Measurements from ENCODE around the gene TNS3.

The TNS3 gene

GRCh38 chr7:47416492-47417480 lies 165.1 kb downstream of the TNS3 start:
- no peak overlapping the region for H2BK15ac ChIP-seq (ENCODE audit: low read depth, poor library complexity, severe bottlenecking)
- H3K23ac ChIP-seq (ENCODE audit: low read length in 2 of 2) = peak overlapping the region in 1 of 2 experiments; percentile 36
- peaks cover 4% of the 10 kb centered on the region for H3K9me3 ChIP-seq (ENCODE audit: control insufficient read depth, low read length)
- H2AK5ac ChIP-seq (ENCODE audit: low read length, severe bottlenecking) = no peak overlapping the region
- no peak overlapping the region for H4K8ac ChIP-seq (ENCODE audit: low read length)
- H3K4ac ChIP-seq (ENCODE audit: low read depth in 1 of 2, low read length in 2 of 2) = no peak overlapping the region
- H3K4me2 ChIP-seq (ENCODE audit: low read length, poor library complexity, severe bottlenecking) = no peak overlapping the region
- 89% methylated on average over 20 of the region's 21 CpGs for WGBS
- H2AFZ ChIP-seq (ENCODE audit: low read depth, low read length) = peak overlapping the region; percentile 30
- no peak overlapping the region for H4K91ac ChIP-seq (ENCODE audit: low read length)
- H3K4me1 ChIP-seq (ENCODE audit: control insufficient read depth, insufficient read depth, low read depth, low read length) = peaks cover 15% of the 10 kb centered on the region
- H3K14ac ChIP-seq (ENCODE audit: low read length in 2 of 2) = no peak overlapping the region
- peak; percentile 32 for DNase-seq
- no peak overlapping the region for H2BK5ac ChIP-seq (ENCODE audit: low read depth, low read length, poor library complexity, severe bottlenecking)
- no peak overlapping the region for H3K4me3 ChIP-seq (ENCODE audit: insufficient read depth in 1 of 2, low read depth in 1 of 2, low read length in 2 of 2)
- H3K36me3 ChIP-seq (ENCODE audit: control insufficient read depth in 1 of 2, insufficient read depth in 2 of 2, low read depth in 1 of 2, low read length in 2 of 2) = peaks cover 0 to 67% of the 10 kb centered on the region in 2 experiments
- H3K27ac ChIP-seq (ENCODE audit: low read length, poor library complexity, severe bottlenecking) = no peak overlapping the region
- peaks cover 0 to 4% of the 10 kb centered on the region in 2 experiments for H3K27me3 ChIP-seq (ENCODE audit: control insufficient read depth in 1 of 2, insufficient read depth in 1 of 2, low read length in 2 of 2)
- no peak overlapping the region for H2BK120ac ChIP-seq (ENCODE audit: low read depth, low read length)
- H3K9ac ChIP-seq (ENCODE audit: low read length) = no peak overlapping the region
- peak overlapping the region in 1 of 2 experiments; percentile 69 for H3K18ac ChIP-seq (ENCODE audit: low read depth in 1 of 2, low read length in 2 of 2)
- H3K79me1 ChIP-seq (replicated peaks; ENCODE audit: low read length, poor library complexity, severe bottlenecking) = peaks cover 28% of the 10 kb centered on the region
- H2BK12ac ChIP-seq (ENCODE audit: low read length in 2 of 2) = peak overlapping the region in 1 of 2 experiments; percentile 60

GRCh38 chr7:47415318-47416212 lies 166.3 kb downstream of the TNS3 start:
- Histone ChIP-seq H3K4ac (ENCODE audit: low read depth in 1 of 2, low read length in 2 of 2) (no peak overlapping the region), H2AFZ (ENCODE audit: low read depth, low read length) (no peak overlapping the region), H3K4me1 (ENCODE audit: control insufficient read depth, insufficient read depth, low read depth, low read length) (peaks cover 15% of the 10 kb centered on the region), H4K8ac (ENCODE audit: low read length) (peak overlapping the region; percentile 69), H3K4me2 (ENCODE audit: low read length, poor library complexity, severe bottlenecking) (no peak overlapping the region), H3K27ac (ENCODE audit: low read length, poor library complexity, severe bottlenecking) (no peak overlapping the region), H3K36me3 (ENCODE audit: control insufficient read depth in 1 of 2, insufficient read depth in 2 of 2, low read depth in 1 of 2, low read length in 2 of 2) (peaks cover 0 to 62% of the 10 kb centered on the region in 2 experiments), H3K23ac (ENCODE audit: low read length in 2 of 2) (no peak overlapping the region), H2BK15ac (ENCODE audit: low read depth, poor library complexity, severe bottlenecking) (no peak overlapping the region), H2BK120ac (ENCODE audit: low read depth, low read length) (no peak overlapping the region), H3K4me3 (ENCODE audit: insufficient read depth in 1 of 2, low read depth in 1 of 2, low read length in 2 of 2) (no peak overlapping the region), H3K79me1 (replicated peaks; ENCODE audit: low read length, poor library complexity, severe bottlenecking) (peaks cover 26% of the 10 kb centered on the region), H3K27me3 (ENCODE audit: control insufficient read depth in 1 of 2, insufficient read depth in 1 of 2, low read length in 2 of 2) (peaks cover 0 to 4% of the 10 kb centered on the region in 2 experiments), H3K9ac (ENCODE audit: low read length) (no peak overlapping the region), H2BK12ac (ENCODE audit: low read length in 2 of 2) (no peak overlapping the region), H2AK5ac (ENCODE audit: low read length, severe bottlenecking) (no peak overlapping the region), H3K14ac (ENCODE audit: low read length in 2 of 2) (no peak overlapping the region), H3K18ac (ENCODE audit: low read depth in 1 of 2, low read length in 2 of 2) (no peak overlapping the region), H3K9me3 (ENCODE audit: control insufficient read depth, low read length) (peaks cover 4% of the 10 kb centered on the region), H2BK5ac (ENCODE audit: low read depth, low read length, poor library complexity, severe bottlenecking) (no peak overlapping the region), H4K91ac (ENCODE audit: low read length) (peak overlapping the region; percentile 65)
- 92% methylated on average over 17 of the region's 17 CpGs for WGBS
- DNase-seq = no peak

- Histone ChIP-seq H2AK5ac (ENCODE audit: low read length, severe bottlenecking) (no peak overlapping the region), H3K23ac (ENCODE audit: low read length in 2 of 2) (no peak overlapping the region), H3K4me3 (ENCODE audit: insufficient read depth in 1 of 2, low read depth in 1 of 2, low read length in 2 of 2) (no peak overlapping the region), H3K4me2 (ENCODE audit: low read length, poor library complexity, severe bottlenecking) (no peak overlapping the region), H2BK5ac (ENCODE audit: low read depth, low read length, poor library complexity, severe bottlenecking) (no peak overlapping the region), H3K18ac (ENCODE audit: low read depth in 1 of 2, low read length in 2 of 2) (no peak overlapping the region), H3K4ac (ENCODE audit: low read depth in 1 of 2, low read length in 2 of 2) (no peak overlapping the region), H3K9me3 (ENCODE audit: control insufficient read depth, low read length) (no peaks in the 10 kb centered on the region), H2BK120ac (ENCODE audit: low read depth, low read length) (no peak overlapping the region), H2BK12ac (ENCODE audit: low read length in 2 of 2) (no peak overlapping the region), H3K14ac (ENCODE audit: low read length in 2 of 2) (no peak overlapping the region), H3K79me1 (replicated peaks; ENCODE audit: low read length, poor library complexity, severe bottlenecking) (peaks cover 27% of the 10 kb centered on the region), H3K36me3 (ENCODE audit: control insufficient read depth in 1 of 2, insufficient read depth in 2 of 2, low read depth in 1 of 2, low read length in 2 of 2) (peaks cover 0 to 64% of the 10 kb centered on the region in 2 experiments), H4K8ac (ENCODE audit: low read length) (no peak overlapping the region), H3K9ac (ENCODE audit: low read length) (no peak overlapping the region), H3K27ac (ENCODE audit: low read length, poor library complexity, severe bottlenecking) (no peak overlapping the region), H4K91ac (ENCODE audit: low read length) (no peak overlapping the region), H2AFZ (ENCODE audit: low read depth, low read length) (no peak overlapping the region), H3K27me3 (ENCODE audit: control insufficient read depth in 1 of 2, insufficient read depth in 1 of 2, low read length in 2 of 2) (peaks cover 0 to 4% of the 10 kb centered on the region in 2 experiments), H2BK15ac (ENCODE audit: low read depth, poor library complexity, severe bottlenecking) (no peak overlapping the region), H3K4me1 (ENCODE audit: control insufficient read depth, insufficient read depth, low read depth, low read length) (peaks cover 15% of the 10 kb centered on the region)
- no peak for DNase-seq
- 96% methylated on average over 17 of the region's 17 CpGs for WGBS
These were observed 167.3 kb downstream of the TNS3 start for GRCh38 chr7:47414342-47415317.

Measured in mesenchymal stem cell (in vitro differentiated cells and primary cell).